HepG2 (cell line): ENCODE measurements around the gene GALNT17. TPM values are rescaled to one million over a fixed set of nuclear protein-coding genes. Genes with fewer than 3 reads are reported as not detected.

Source experiments
- ATAC-seq: fragments of 200-7000 bp; cut with Tn5 transposase; 3 replicates; pipeline ENCODE4 v1.9.1; 2020; ENCODE audit warnings: mild to moderate bottlenecking, moderate library complexity
- BruUV-seq: library from RNA; stranded (reverse); fragments of 400-500 nt; replicated peaks from 2 replicates; lab custom pipeline; 2021; lab: Mats Ljungman, UMichigan
- CTCF ChIA-PET: fragments of 300-600 bp; formaldehyde crosslinking; extraction: SDS; loops from one replicate; lab custom pipeline; 2021; ENCODE audit warnings: low total read pairs, inconsistent platforms, low intra/inter-chr PET ratio; lab: Yijun Ruan, JAX
- POLR2A ChIA-PET: fragments of 350-600 bp; sonication (Branson Sonifier 250); formaldehyde crosslinking; loops from one replicate; lab custom pipeline; 2020; ENCODE audit warnings: antibody characterized with exemption, inconsistent platforms; lab: Yijun Ruan, JAX
- DNase-seq: peaks from one replicate; pipeline ENCODE4 v3.0.0-alpha.2; 2015; ENCODE audit warnings: low spot score
- FAIRE-seq: peaks from 3 replicates; lab custom pipeline; 2011; peaks lifted over from hg19 to GRCh38; lab: Jason Lieb, UNC
- H2AFZ ChIP-seq: one replicate; pipeline ENCODE4 v1.6.1; 2011; ENCODE audit warnings: low read length, inconsistent platforms
- H3K27ac ChIP-seq: fragments of 300-600 bp; 3 replicates; pipeline ENCODE4 v1.8.0; 2011; ENCODE audit warnings: mixed run types, mild to moderate bottlenecking, mixed read lengths, low read length, inconsistent platforms; ENCODE audit not compliant: insufficient read depth; ENCODE audit errors: extremely low read length
- H3K27me3 ChIP-seq, 2 experiments: fragments of 200-600 bp in 1 of 2; 2 replicates in 1 of 2; 3 replicates in 1 of 2; pipeline versions ENCODE4 v1.6.0 to v1.8.0; 2011; ENCODE audit warnings: low read length in 2 of 2, mild to moderate bottlenecking in 2 of 2, moderate library complexity in 2 of 2, inconsistent platforms in 1 of 2; ENCODE audit not compliant: insufficient read depth in 2 of 2, control insufficient read depth in 1 of 2
- H3K36me3 ChIP-seq, 2 experiments: fragments of 200-600 bp in 1 of 2; replicated peaks in 1 of 2; 2 replicates in 1 of 2; 3 replicates in 1 of 2; pipeline versions ENCODE4 v1.5.1 to v1.8.0; 2011; ENCODE audit warnings: low read length in 2 of 2, inconsistent platforms in 1 of 2; ENCODE audit not compliant: insufficient read depth in 2 of 2, control insufficient read depth in 1 of 2
- H3K4me1 ChIP-seq: 2 replicates; pipeline ENCODE4 v1.5.1; 2012; ENCODE audit warnings: low read length, inconsistent platforms; ENCODE audit not compliant: insufficient read depth
- H3K4me2 ChIP-seq: 2 replicates; pipeline ENCODE4 v1.6.0; 2011; ENCODE audit warnings: low read depth, low read length, inconsistent platforms
- H3K4me3 ChIP-seq, 3 experiments: fragments of 200-600 bp in 1 of 3; sonication (generic), shearing (Covaris generic) in 1 of 3; replicated peaks in 1 of 3; 2 replicates each; pipeline ENCODE4 v1.5.1; 2011 to 2016; ENCODE audit warnings: low read length in 3 of 3, inconsistent platforms in 2 of 3, low read depth in 2 of 3, mild to moderate bottlenecking in 2 of 3, control low read depth in 1 of 3, mixed read lengths in 1 of 3; ENCODE audit not compliant: insufficient read depth in 1 of 3
- H3K79me2 ChIP-seq: one replicate; pipeline ENCODE4 v1.6.1; 2011; ENCODE audit warnings: low read length, inconsistent platforms; ENCODE audit not compliant: insufficient read depth
- H3K9ac ChIP-seq: 2 replicates; pipeline ENCODE4 v1.6.0; 2011; ENCODE audit warnings: mild to moderate bottlenecking, low read depth, low read length, inconsistent platforms; ENCODE audit not compliant: insufficient read depth
- H3K9me3 ChIP-seq: 2 replicates; pipeline ENCODE4 v1.5.1; 2012; ENCODE audit warnings: mild to moderate bottlenecking, low read length
- H4K20me1 ChIP-seq: 2 replicates; pipeline ENCODE4 v1.6.0; 2011; ENCODE audit warnings: inconsistent platforms, mild to moderate bottlenecking, low read length, moderate library complexity; ENCODE audit not compliant: insufficient read depth
- FOXC1 ChIP-seq: sonication (generic); formaldehyde crosslinking; IDR thresholded peaks from 2 replicates; pipeline ENCODE4 v1.8.0; 2022; ENCODE audit warnings: mild to moderate bottlenecking, missing genetic modification reagents, borderline replicate concordance
- HCFC1 ChIP-seq: fragments of 150-350 bp; IDR thresholded peaks from 2 replicates; pipeline ENCODE4 v1.6.1; 2014; ENCODE audit warnings: low read depth, low read length
- KDM4B ChIP-seq: sonication (generic); formaldehyde crosslinking; IDR thresholded peaks from 2 replicates; pipeline ENCODE4 v1.4.0; 2020; ENCODE audit warnings: missing genetic modification reagents
- KDM5B ChIP-seq: sonication (generic); formaldehyde crosslinking; IDR thresholded peaks from 2 replicates; pipeline ENCODE4 v1.4.0; 2020; ENCODE audit warnings: missing genetic modification reagents, mild to moderate bottlenecking, borderline replicate concordance
- RORA ChIP-seq: sonication (generic); formaldehyde crosslinking; IDR thresholded peaks from 2 replicates; pipeline ENCODE4 v1.5.0; 2020; ENCODE audit warnings: mild to moderate bottlenecking, missing genetic modification reagents, moderate library complexity
- ZNF263 ChIP-seq: sonication (generic); formaldehyde crosslinking; IDR thresholded peaks from 2 replicates; pipeline ENCODE4 v1.4.0; 2020; ENCODE audit warnings: missing genetic modification reagents
- ZNF282 ChIP-seq: fragments of 450-650 bp; IDR thresholded peaks from 2 replicates; pipeline ENCODE4 v1.6.1; 2018; ENCODE audit not compliant: partially characterized antibody
- WGBS: methylation state at CpG from one replicate; pipeline ENCODE4 v1.1.6; 2017; ENCODE audit warnings: low lambda C conversion rate; 5-methylcytosine and 5-hydroxymethylcytosine counted together
- in situ Hi-C: cut with HindIII; loops from 2 replicates; pipeline ENCODE4 v1.10.0; 2017; ENCODE audit warnings: low pct_unique_long_range_greater_than_20kb; ENCODE audit not compliant: extremely low pct_ligation_motif_present
- intact Hi-C: fragments of 100-400 bp; cut with micrococcal nuclease; formaldehyde crosslinking; loops from one replicate; pipeline ENCODE4 v1.10.0; 2022; ENCODE audit not compliant: unreplicated experiment
- polyA plus RNA-seq, 8 experiments: library from polyadenylated mRNA; depleted of rRNA in 3 of 8; stranded (reverse) in 7 of 8; unstranded in 1 of 8; fragments of >200 nt; fragmentation: Illumina TruSeq in 4 of 8; extraction: Trizol in 4 of 8; gene quantifications; 2 replicates each; pipeline versions ENCODE4 v1.2.1 to v1.2.3, GENCODE V29; 2011 to 2016; ENCODE audit warnings: low read depth in 4 of 8, missing spikeins in 1 of 8, mixed read lengths in 1 of 8; ENCODE audit not compliant: insufficient read depth in 1 of 8
- total RNA-seq, 5 experiments: library from RNA; depleted of rRNA; stranded (reverse); fragments of >200 nt; fragmentation: Illumina TruSeq; extraction: Trizol; gene quantifications; 2 replicates each; pipeline ENCODE4 v1.2.3, GENCODE V29; 2016; ENCODE audit warnings: low read depth in 1 of 5
- TF ChIP-seq, protein P1 (sequence below): sonication (generic); formaldehyde crosslinking; IDR thresholded peaks from 2 replicates; pipeline ENCODE4 v1.8.0; 2022; ENCODE audit warnings: low read depth, missing genetic modification reagents
- TF ChIP-seq, protein P2 (sequence below): IDR thresholded peaks from 2 replicates; pipeline ENCODE4 v1.6.1; 2016; ENCODE audit warnings: control low read depth
- TF ChIP-seq, protein P3 (sequence below): sonication (generic); formaldehyde crosslinking; IDR thresholded peaks from 2 replicates; pipeline ENCODE4 v1.8.1; 2023; ENCODE audit warnings: missing genetic modification reagents, mild to moderate bottlenecking, borderline replicate concordance
- TF ChIP-seq, protein P4 (sequence below): sonication (generic); formaldehyde crosslinking; IDR thresholded peaks from 2 replicates; pipeline ENCODE4 v1.4.0; 2020; ENCODE audit warnings: missing genetic modification reagents
- TF ChIP-seq, protein P5 (sequence below): sonication (generic); formaldehyde crosslinking; IDR thresholded peaks from 2 replicates; pipeline ENCODE4 v1.8.0; 2022; ENCODE audit warnings: mild to moderate bottlenecking, missing genetic modification reagents

GALNT17 gene
- total and polyA plus RNA-seq, 2 of the 13 experiments (the other 11 are each of a cell fraction or from before 2014, with no cell fraction given) = not detected

DNA sequence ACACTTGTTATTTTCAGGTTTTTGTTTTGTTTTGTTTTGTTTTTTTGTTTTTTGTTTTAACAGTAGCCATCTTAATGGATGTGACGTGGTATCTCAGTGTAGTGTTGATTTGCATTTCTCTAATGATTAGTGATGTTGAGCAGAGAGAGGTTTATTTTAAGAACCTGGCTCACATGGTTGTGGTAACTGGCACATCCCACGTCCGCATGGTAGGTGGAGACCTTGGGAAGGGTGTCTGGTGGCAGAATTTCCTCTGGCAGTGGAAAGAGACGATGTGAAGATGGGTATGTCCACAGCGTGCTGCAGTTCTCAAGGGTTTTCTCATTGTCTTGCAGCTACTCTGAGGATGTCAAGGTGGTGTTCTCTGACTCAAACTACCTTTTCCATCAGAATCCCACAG is 252.2 kb downstream of the GALNT17 start:
- Histone ChIP-seq H3K9me3 (peaks cover 9% of the 10 kb centered on the region), H3K4me2 (no peak overlapping the region), H3K4me1 (no peaks in the 10 kb centered on the region), H3K36me3 (no peaks in the 10 kb centered on the region), H3K27me3 (no peaks in the 10 kb centered on the region), H3K79me2 (no peaks in the 10 kb centered on the region), H3K9ac (no peak overlapping the region), H3K27ac (no peak overlapping the region), H2AFZ (no peak overlapping the region), H3K4me3 (no peak overlapping the region), H4K20me1 (no peaks in the 10 kb centered on the region)
- no TSS peak for BruUV-seq
- POLR2A ChIA-PET = no interaction called here
- FAIRE-seq (no peak), DNase-seq (no peak), ATAC-seq (no peak)
- CTCF ChIA-PET = no interaction called here
- intact Hi-C loops = no loop called here
- WGBS = 18% methylated on average over 4 of the region's 5 CpGs
- TF ChIP-seq ZNF282 (no peak), HCFC1 (no peak), FOXC1 (no peak)
- TF ChIP-seq, protein P1, sequence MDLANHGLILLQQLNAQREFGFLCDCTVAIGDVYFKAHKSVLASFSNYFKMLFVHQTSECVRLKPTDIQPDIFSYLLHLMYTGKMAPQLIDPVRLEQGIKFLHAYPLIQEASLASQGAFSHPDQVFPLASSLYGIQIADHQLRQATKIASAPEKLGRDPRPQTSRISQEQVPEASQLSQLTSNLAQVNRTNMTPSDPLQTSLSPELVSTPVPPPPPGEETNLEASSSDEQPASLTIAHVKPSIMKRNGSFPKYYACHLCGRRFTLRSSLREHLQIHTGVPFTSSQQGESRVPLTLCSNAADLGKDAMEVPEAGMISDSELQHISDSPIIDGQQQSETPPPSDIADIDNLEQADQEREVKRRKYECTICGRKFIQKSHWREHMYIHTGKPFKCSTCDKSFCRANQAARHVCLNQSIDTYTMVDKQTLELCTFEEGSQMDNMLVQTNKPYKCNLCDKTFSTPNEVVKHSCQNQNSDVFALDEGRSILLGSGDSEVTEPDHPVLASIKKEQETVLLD (CRISPR knock-in tag) = no peak
- TF ChIP-seq, protein P2, sequence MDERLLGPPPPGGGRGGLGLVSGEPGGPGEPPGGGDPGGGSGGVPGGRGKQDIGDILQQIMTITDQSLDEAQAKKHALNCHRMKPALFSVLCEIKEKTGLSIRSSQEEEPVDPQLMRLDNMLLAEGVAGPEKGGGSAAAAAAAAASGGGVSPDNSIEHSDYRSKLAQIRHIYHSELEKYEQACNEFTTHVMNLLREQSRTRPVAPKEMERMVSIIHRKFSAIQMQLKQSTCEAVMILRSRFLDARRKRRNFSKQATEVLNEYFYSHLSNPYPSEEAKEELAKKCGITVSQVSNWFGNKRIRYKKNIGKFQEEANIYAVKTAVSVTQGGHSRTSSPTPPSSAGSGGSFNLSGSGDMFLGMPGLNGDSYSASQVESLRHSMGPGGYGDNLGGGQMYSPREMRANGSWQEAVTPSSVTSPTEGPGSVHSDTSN = no peak
- TF ChIP-seq, protein P3, sequence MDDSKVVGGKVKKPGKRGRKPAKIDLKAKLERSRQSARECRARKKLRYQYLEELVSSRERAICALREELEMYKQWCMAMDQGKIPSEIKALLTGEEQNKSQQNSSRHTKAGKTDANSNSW = no peak
- in situ Hi-C loops = no loop called here

DNA sequence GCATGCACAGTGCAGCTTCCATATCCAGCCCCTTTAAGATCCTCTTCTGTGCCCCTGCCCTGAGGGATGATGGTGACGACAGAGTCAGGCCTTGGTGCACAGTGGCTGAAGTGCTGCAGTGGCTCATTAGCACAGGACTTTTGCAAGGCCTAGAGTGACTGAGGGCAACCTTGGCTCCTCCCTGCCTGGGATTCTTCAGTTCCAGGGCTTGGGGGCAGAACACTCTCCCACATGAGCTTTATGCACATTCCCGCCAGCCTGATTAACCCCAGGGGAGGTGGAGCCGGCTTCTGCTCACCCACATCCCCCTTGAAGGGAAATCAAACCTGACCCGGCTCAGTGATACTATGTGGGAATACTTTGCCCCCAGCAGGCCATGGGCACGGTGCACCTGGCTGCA is 253.4 kb downstream of the GALNT17 start:
- H4K20me1 ChIP-seq = no peaks in the 10 kb centered on the region
- FAIRE-seq (no peak), DNase-seq (no peak), ATAC-seq (no peak)
- no TSS peak for BruUV-seq
- H3K27me3 ChIP-seq = no peaks in the 10 kb centered on the region
- ChIA-PET POLR2A (no interaction called here), CTCF (no interaction called here)
- H3K9me3 ChIP-seq = peaks cover 1% of the 10 kb centered on the region; the same call in 1 of the 2 replicates
- H3K79me2 ChIP-seq = no peaks in the 10 kb centered on the region
- H3K4me1 ChIP-seq = no peaks in the 10 kb centered on the region
- H3K4me3 ChIP-seq = no peak overlapping the region
- no peak overlapping the region for H3K9ac ChIP-seq
- no CpG with 5 or more reads among the region's 5 CpGs for WGBS
- H3K4me2 ChIP-seq = no peak overlapping the region
- intact Hi-C loops = no loop called here
- in situ Hi-C loops = no loop called here
- H3K36me3 ChIP-seq = no peaks in the 10 kb centered on the region
- H3K27ac ChIP-seq = no peak overlapping the region
- H2AFZ ChIP-seq = no peak overlapping the region
- no peak for TF ChIP-seq KDM5B (CRISPR knock-in tag)
- no peak for TF ChIP-seq KDM4B (CRISPR knock-in tag)
- TF ChIP-seq, protein P4, sequence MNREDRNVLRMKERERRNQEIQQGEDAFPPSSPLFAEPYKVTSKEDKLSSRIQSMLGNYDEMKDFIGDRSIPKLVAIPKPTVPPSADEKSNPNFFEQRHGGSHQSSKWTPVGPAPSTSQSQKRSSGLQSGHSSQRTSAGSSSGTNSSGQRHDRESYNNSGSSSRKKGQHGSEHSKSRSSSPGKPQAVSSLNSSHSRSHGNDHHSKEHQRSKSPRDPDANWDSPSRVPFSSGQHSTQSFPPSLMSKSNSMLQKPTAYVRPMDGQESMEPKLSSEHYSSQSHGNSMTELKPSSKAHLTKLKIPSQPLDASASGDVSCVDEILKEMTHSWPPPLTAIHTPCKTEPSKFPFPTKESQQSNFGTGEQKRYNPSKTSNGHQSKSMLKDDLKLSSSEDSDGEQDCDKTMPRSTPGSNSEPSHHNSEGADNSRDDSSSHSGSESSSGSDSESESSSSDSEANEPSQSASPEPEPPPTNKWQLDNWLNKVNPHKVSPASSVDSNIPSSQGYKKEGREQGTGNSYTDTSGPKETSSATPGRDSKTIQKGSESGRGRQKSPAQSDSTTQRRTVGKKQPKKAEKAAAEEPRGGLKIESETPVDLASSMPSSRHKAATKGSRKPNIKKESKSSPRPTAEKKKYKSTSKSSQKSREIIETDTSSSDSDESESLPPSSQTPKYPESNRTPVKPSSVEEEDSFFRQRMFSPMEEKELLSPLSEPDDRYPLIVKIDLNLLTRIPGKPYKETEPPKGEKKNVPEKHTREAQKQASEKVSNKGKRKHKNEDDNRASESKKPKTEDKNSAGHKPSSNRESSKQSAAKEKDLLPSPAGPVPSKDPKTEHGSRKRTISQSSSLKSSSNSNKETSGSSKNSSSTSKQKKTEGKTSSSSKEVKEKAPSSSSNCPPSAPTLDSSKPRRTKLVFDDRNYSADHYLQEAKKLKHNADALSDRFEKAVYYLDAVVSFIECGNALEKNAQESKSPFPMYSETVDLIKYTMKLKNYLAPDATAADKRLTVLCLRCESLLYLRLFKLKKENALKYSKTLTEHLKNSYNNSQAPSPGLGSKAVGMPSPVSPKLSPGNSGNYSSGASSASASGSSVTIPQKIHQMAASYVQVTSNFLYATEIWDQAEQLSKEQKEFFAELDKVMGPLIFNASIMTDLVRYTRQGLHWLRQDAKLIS = no peak
- TF ChIP-seq ZNF263 (CRISPR knock-in tag) = no peak
- TF ChIP-seq, protein P5, sequence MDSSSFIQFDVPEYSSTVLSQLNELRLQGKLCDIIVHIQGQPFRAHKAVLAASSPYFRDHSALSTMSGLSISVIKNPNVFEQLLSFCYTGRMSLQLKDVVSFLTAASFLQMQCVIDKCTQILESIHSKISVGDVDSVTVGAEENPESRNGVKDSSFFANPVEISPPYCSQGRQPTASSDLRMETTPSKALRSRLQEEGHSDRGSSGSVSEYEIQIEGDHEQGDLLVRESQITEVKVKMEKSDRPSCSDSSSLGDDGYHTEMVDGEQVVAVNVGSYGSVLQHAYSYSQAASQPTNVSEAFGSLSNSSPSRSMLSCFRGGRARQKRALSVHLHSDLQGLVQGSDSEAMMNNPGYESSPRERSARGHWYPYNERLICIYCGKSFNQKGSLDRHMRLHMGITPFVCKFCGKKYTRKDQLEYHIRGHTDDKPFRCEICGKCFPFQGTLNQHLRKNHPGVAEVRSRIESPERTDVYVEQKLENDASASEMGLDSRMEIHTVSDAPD (CRISPR knock-in tag) = no peak
- no peak for TF ChIP-seq RORA (CRISPR knock-in tag)
